Stomach (tissue), 9 donors: ENCODE results near the gene CYSLTR2. TPM values are rescaled to one million over a fixed set of nuclear protein-coding genes. Genes with fewer than 3 reads are reported as not detected.

ENCODE experiments used
- DNase-seq, 2 donors: peaks; one replicate each; pipeline versions ENCODE4 v3.0.0 to v3.0.0-alpha.2; 2013 to 2019
- H3K27ac ChIP-seq, 5 donors: fragments of 200-600 bp in 4 of 5; sonication (generic) in 4 of 5; one replicate each; pipeline ENCODE4 v1.5.1; 2013 to 2019; ENCODE audit warnings: mild to moderate bottlenecking in 1 of 5, moderate library complexity in 1 of 5
- H3K27me3 ChIP-seq, 3 donors: fragments of 200-600 bp; sonication (generic); one replicate each; pipeline ENCODE4 v1.5.1; 2017 to 2019; ENCODE audit warnings: mixed run types in 1 of 3
- H3K36me3 ChIP-seq, 4 donors: fragments of 200-600 bp; sonication (generic); 1 replicate in 3 of 4; 2 replicates in 1 of 4; pipeline ENCODE4 v1.5.1; 2016 to 2019
- H3K4me1 ChIP-seq, 4 donors: fragments of 200-600 bp; sonication (generic); one replicate each; pipeline ENCODE4 v1.5.1; 2016 to 2019
- H3K4me3 ChIP-seq, 4 donors: fragments of 200-600 bp; sonication (generic) in 3 of 4; one replicate each; pipeline ENCODE4 v1.5.1; 2016 to 2019; ENCODE audit warnings: mild to moderate bottlenecking in 1 of 4
- H3K9me3 ChIP-seq, 4 donors: fragments of 200-600 bp; sonication (generic); one replicate each; pipeline ENCODE4 v1.5.1; 2016 to 2019
- CTCF ChIP-seq, 7 experiments: fragments of 450-650 bp in 4 of 7; fragments of 200-600 bp in 3 of 7; sonication (generic) in 3 of 7; IDR thresholded peaks; one replicate each; pipeline ENCODE4 v1.5.1; 2016 to 2019; ENCODE audit warnings: antibody characterized with exemption in 7 of 7, control low read depth in 2 of 7, mild to moderate bottlenecking in 1 of 7
- EP300 ChIP-seq: sonication (generic); formaldehyde crosslinking; IDR thresholded peaks from one replicate; pipeline ENCODE4 v1.6.1; 2017; ENCODE audit warnings: antibody characterized with exemption
- POLR2A ChIP-seq, 4 donors: fragments of 450-650 bp; IDR thresholded peaks; one replicate each; pipeline ENCODE4 v1.6.1; 2016; ENCODE audit warnings: antibody characterized with exemption in 4 of 4, control low read depth in 2 of 4, mild to moderate bottlenecking in 1 of 4, moderate library complexity in 1 of 4
- POLR2AphosphoS5 ChIP-seq, 3 donors: sonication (generic); formaldehyde crosslinking; IDR thresholded peaks; one replicate each; pipeline ENCODE4 v1.6.1; 2016; ENCODE audit warnings: antibody characterized with exemption in 3 of 3
- WGBS, 5 donors: extraction: QIAGEN DNeasy Blood & Tissue Kit in 3 of 5; methylation state at CpG; one replicate each; pipeline versions ENCODE4 v1.1.5 to v1.1.7; 2013 to 2018; 5-methylcytosine and 5-hydroxymethylcytosine counted together
- intact Hi-C: fragments of 100-400 bp; cut with DNase I; formaldehyde crosslinking; loops from one replicate; pipeline ENCODE4 v1.15.1; 2023; ENCODE audit warnings: low total_unique reads
- polyA plus RNA-seq, 3 donors: library from polyadenylated mRNA; stranded (reverse); fragments of 200-250 nt; gene quantifications; one replicate each; pipeline ENCODE4 v1.2.3, GENCODE V29; 2013
- total RNA-seq, 5 donors: library from RNA; depleted of rRNA; stranded (reverse); fragments of >200 nt; gene quantifications; one replicate each; pipeline versions ENCODE4 v1.1.0 to v1.2.3, GENCODE V29; 2014 to 2016
- donor health status: healthy with polysubstance abuse.
- donor health status: Bipolar disorder and iron deficiency.
- donor health status: healthy.

Gene CYSLTR2
- total and polyA plus RNA-seq, 8 donors: 0.61 to 1.3 TPM; not detected in 6

GRCh38 chr13:48707405-48707804 is 53.7 kb downstream of the CYSLTR2 start:
- no peak overlapping the region for H3K27ac ChIP-seq
- H3K4me3 ChIP-seq: no peak overlapping the region
- no peak for DNase-seq
- no peaks in the 10 kb centered on the region for H3K36me3 ChIP-seq
- no peaks in the 10 kb centered on the region for H3K9me3 ChIP-seq
- no peaks in the 10 kb centered on the region for H3K27me3 ChIP-seq
- no peak for TF ChIP-seq POLR2AphosphoS5 (IDR thresholded peaks at IDR 0.05)
- no peak for TF ChIP-seq CTCF (IDR thresholded peaks at IDR 0.05)
- TF ChIP-seq POLR2A (IDR thresholded peaks at IDR 0.05): no peak
- TF ChIP-seq EP300: no peak
- intact Hi-C loops: no loop called here
- 84 to 96% (median 90%) methylated on average over 5 of the region's 5 CpGs for WGBS, 5 donors
- no peaks in the 10 kb centered on the region for H3K4me1 ChIP-seq

GRCh38 chr13:48708764-48709163 is 55.0 kb downstream of the CYSLTR2 start:
- Histone ChIP-seq H3K4me1 (no peaks in the 10 kb centered on the region), H3K9me3 (peaks cover 0 to 4% (median 0%) of the 10 kb centered on the region in 4 donors), H3K4me3 (no peak overlapping the region), H3K27me3 (no peaks in the 10 kb centered on the region), H3K27ac (no peak overlapping the region), H3K36me3 (no peaks in the 10 kb centered on the region)
- TF ChIP-seq POLR2AphosphoS5 (IDR thresholded peaks at IDR 0.05) (no peak), POLR2A (IDR thresholded peaks at IDR 0.05) (no peak), EP300 (no peak), CTCF (IDR thresholded peaks at IDR 0.05) (no peak)
- DNase-seq: no peak
- 85 to 98% (median 86%) methylated on average over 1 of the region's 1 CpG for WGBS, 5 donors
- intact Hi-C loops: no loop called here

GRCh38 chr13:48709213-48709612 is 55.5 kb downstream of the CYSLTR2 start:
- 83 to 90% (median 87%) methylated on average over 2 of the region's 2 CpGs for WGBS, 5 donors

GRCh38 chr13:48710160-48710559 is 56.4 kb downstream of the CYSLTR2 start:
- DNase-seq: no peak
- Histone ChIP-seq H3K27ac (no peak overlapping the region), H3K9me3 (peaks cover 0 to 6% (median 0%) of the 10 kb centered on the region in 4 donors), H3K27me3 (no peaks in the 10 kb centered on the region), H3K36me3 (no peaks in the 10 kb centered on the region), H3K4me3 (no peak overlapping the region), H3K4me1 (no peaks in the 10 kb centered on the region)
- 82 to 99% (median 91%) methylated on average over 1 of the region's 1 CpG for WGBS, 5 donors
- TF ChIP-seq POLR2AphosphoS5 (IDR thresholded peaks at IDR 0.05) (no peak), EP300 (no peak), CTCF (IDR thresholded peaks at IDR 0.05) (no peak), POLR2A (IDR thresholded peaks at IDR 0.05) (no peak)
- intact Hi-C loops: no loop called here

More at GRCh38 chr13:48709213-48709612, 55.5 kb downstream of the CYSLTR2 start:
- no peak overlapping the region for H3K27ac ChIP-seq
- TF ChIP-seq POLR2AphosphoS5 (IDR thresholded peaks at IDR 0.05): no peak
- TF ChIP-seq CTCF (IDR thresholded peaks at IDR 0.05): no peak
- TF ChIP-seq POLR2A (IDR thresholded peaks at IDR 0.05): no peak
- no peak for TF ChIP-seq EP300
- H3K9me3 ChIP-seq: peaks cover 0 to 6% (median 0%) of the 10 kb centered on the region in 4 donors
- no peaks in the 10 kb centered on the region for H3K27me3 ChIP-seq
- H3K4me3 ChIP-seq: no peak overlapping the region
- no peak for DNase-seq
- H3K36me3 ChIP-seq: no peaks in the 10 kb centered on the region
- no peaks in the 10 kb centered on the region for H3K4me1 ChIP-seq
- intact Hi-C loops: no loop called here
